Muscle of leg (tissue), 16 donors: Measurements from ENCODE around the gene SPOCK3. TPM values are rescaled to one million over a fixed set of nuclear protein-coding genes. Genes with fewer than 3 reads are reported as not detected.
"Not testable (repeated sequence)": the region's sequence is repeated elsewhere in the genome, so short reads cannot be mapped to it uniquely, and the experiment has no call there.

Experiments
- DNase-seq: peaks from one replicate; pipeline ENCODE4 v3.0.0; 2013
- H3K27ac ChIP-seq: one replicate; pipeline ENCODE4 v1.5.1; 2013; ENCODE audit warnings: mild to moderate bottlenecking, low read length, control low read depth
- H3K27me3 ChIP-seq: one replicate; pipeline ENCODE4 v1.6.1; 2013; ENCODE audit warnings: low read length; ENCODE audit not compliant: control insufficient read depth, insufficient read depth
- H3K36me3 ChIP-seq: one replicate; pipeline ENCODE4 v1.6.1; 2013; ENCODE audit warnings: low read length; ENCODE audit not compliant: control insufficient read depth, insufficient read depth
- H3K4me1 ChIP-seq: one replicate; pipeline ENCODE4 v1.6.1; 2013; ENCODE audit warnings: low read length; ENCODE audit not compliant: control insufficient read depth, insufficient read depth
- H3K4me3 ChIP-seq: one replicate; pipeline ENCODE4 v1.5.1; 2013; ENCODE audit warnings: low read length, control low read depth
- H3K9me3 ChIP-seq: replicated peaks from 2 replicates; pipeline ENCODE4 v1.6.1; 2013; ENCODE audit warnings: low read depth, low read length; ENCODE audit not compliant: control insufficient read depth
- WGBS: methylation state at CpG from one replicate; pipeline ENCODE4 v1.1.5; 2013; ENCODE audit warnings: missing lambda C conversion rate; ENCODE audit not compliant: insufficient coverage; 5-methylcytosine and 5-hydroxymethylcytosine counted together
- long read RNA-seq, 11 donors: transcript quantifications; one replicate each; lab custom pipeline, GENCODE V29; 2026
- polyA plus RNA-seq, 8 donors: library from polyadenylated mRNA; unstranded; fragments of 120-200 nt; gene quantifications; one replicate each; pipeline versions ENCODE4 v1.2.1 to v1.2.3, GENCODE V29; 2013; ENCODE audit warnings: inconsistent platforms in 1 of 8, low replicate concordance in 1 of 8; ENCODE audit not compliant: insufficient read length in 8 of 8, insufficient read depth in 1 of 8
- total RNA-seq: library from RNA; stranded (reverse); fragments of 120-200 nt; gene quantifications from one replicate; pipeline ENCODE4 v1.2.4, GENCODE V29; 2013

Gene SPOCK3
- total RNA-seq (1.8 TPM), polyA plus RNA-seq (1 to 10 TPM in 5 of 8 donors, under 1 TPM in 3; 0.69 to 1.8 (median 1.1) TPM)
- long read RNA-seq, donor 1, result 0 reads
- long read RNA-seq, donor 2, result 0 reads
- long read RNA-seq, donor 3, result 0 reads
- long read RNA-seq, donor 4, result 0 reads
- long read RNA-seq, donor 5, result 0 reads
- long read RNA-seq, donor 6, result 0 reads
- long read RNA-seq, donor 7, result 0 reads
- long read RNA-seq, donor 8, result 0 reads
- long read RNA-seq, donor 9, result 0 reads
- long read RNA-seq, donor 10, result 0 reads
- long read RNA-seq, donor 11, partial matches to known transcripts, result 0 of 1 reads
- long read RNA-seq, donor 11, other reads (novel, unspliced or antisense), result 0 of 1 reads

GRCh38 chr4:167234316-167234881 is at the start of gene SPOCK3:
SPOCK3 (minus strand) TSS chr4:167234494.
- H3K4me1 ChIP-seq, result peaks cover 12% of the 10 kb centered on the region
- H3K36me3 ChIP-seq, result no peaks in the 10 kb centered on the region
- WGBS, result 0% methylated on average over 30 of the region's 32 CpGs
- no peak within 1 kb of the TSS for H3K27ac ChIP-seq
- peaks cover 20% of the 10 kb centered on the region for H3K27me3 ChIP-seq
- H3K4me3 ChIP-seq, result peak within 1 kb of the TSS; percentile 49
- H3K9me3 ChIP-seq, result no peaks in the 10 kb centered on the region
- peak; percentile 53 for DNase-seq

- DNase-seq, result no peak
- Histone ChIP-seq H3K9me3 (peaks cover 3% of the 10 kb centered on the region), H3K27me3 (no peaks in the 10 kb centered on the region), H3K4me3 (no peak overlapping the region), H3K4me1 (no peaks in the 10 kb centered on the region), H3K36me3 (no peaks in the 10 kb centered on the region), H3K27ac (no peak overlapping the region)
- WGBS, result no CpG with 5 or more reads among the region's 1 CpG
These were observed 48.0 kb upstream of the SPOCK3 start for GRCh38 chr4:167282171-167282864.

- H3K27me3 ChIP-seq, H3K9me3 ChIP-seq, H3K36me3 ChIP-seq, DNase-seq, H3K4me1 ChIP-seq, H3K4me3 ChIP-seq, H3K27ac ChIP-seq: not testable (repeated sequence)
- 91% methylated on average over 11 of the region's 13 CpGs for WGBS
These were observed 47.3 kb upstream of the SPOCK3 start for GRCh38 chr4:167281545-167281944.

- H3K4me3 ChIP-seq, result no peak overlapping the region
- no peak overlapping the region for H3K27ac ChIP-seq
- H3K27me3 ChIP-seq, result no peaks in the 10 kb centered on the region
- no CpG with 5 or more reads among the region's 1 CpG for WGBS
- DNase-seq, result peak; percentile 16
- H3K9me3 ChIP-seq, result peaks cover 2% of the 10 kb centered on the region
- H3K4me1 ChIP-seq, result no peaks in the 10 kb centered on the region
- no peaks in the 10 kb centered on the region for H3K36me3 ChIP-seq
These were observed 40.1 kb upstream of the SPOCK3 start for GRCh38 chr4:167274351-167274750.

- no peak for DNase-seq
- WGBS, result no CpG with 5 or more reads among the region's 5 CpGs
- H3K9me3 ChIP-seq, result peaks cover 2% of the 10 kb centered on the region
These were observed 30.9 kb upstream of the SPOCK3 start for GRCh38 chr4:167265231-167265630.

GRCh38 chr4:167248271-167248670 is 14.0 kb upstream of the SPOCK3 start:
- Histone ChIP-seq H3K27ac (no peak overlapping the region), H3K4me1 (no peaks in the 10 kb centered on the region), H3K36me3 (no peaks in the 10 kb centered on the region), H3K4me3 (no peak overlapping the region), H3K27me3 (no peaks in the 10 kb centered on the region), H3K9me3 (no peaks in the 10 kb centered on the region)
- no CpG with 5 or more reads among the region's 4 CpGs for WGBS
- no peak for DNase-seq

More at GRCh38 chr4:167265231-167265630, 30.9 kb upstream of the SPOCK3 start:
- no peak overlapping the region for H3K4me3 ChIP-seq
- H3K4me1 ChIP-seq, result no peaks in the 10 kb centered on the region
- no peak overlapping the region for H3K27ac ChIP-seq
- no peaks in the 10 kb centered on the region for H3K27me3 ChIP-seq
- no peaks in the 10 kb centered on the region for H3K36me3 ChIP-seq

GRCh38 chr4:167239627-167240026 is 5.3 kb upstream of the SPOCK3 start:
- H3K4me3 ChIP-seq, result no peak overlapping the region
- H3K4me1 ChIP-seq, result peaks cover 2% of the 10 kb centered on the region
- no peak overlapping the region for H3K27ac ChIP-seq
- DNase-seq, result no peak
- no CpG with 5 or more reads among the region's 2 CpGs for WGBS
- peaks cover under 1% of the 10 kb centered on the region for H3K27me3 ChIP-seq
- no peaks in the 10 kb centered on the region for H3K36me3 ChIP-seq
- no peaks in the 10 kb centered on the region for H3K9me3 ChIP-seq

- Histone ChIP-seq H3K4me1 (peaks cover 12% of the 10 kb centered on the region), H3K4me3 (no peak overlapping the region), H3K9me3 (no peaks in the 10 kb centered on the region), H3K27ac (no peak overlapping the region), H3K27me3 (peaks cover 14% of the 10 kb centered on the region), H3K36me3 (no peaks in the 10 kb centered on the region)
- DNase-seq, result no peak
- no CpG with 5 or more reads among the region's 1 CpG for WGBS
These were observed 3.9 kb upstream of the SPOCK3 start for GRCh38 chr4:167238226-167238625.

- Histone ChIP-seq H3K36me3 (no peaks in the 10 kb centered on the region), H3K4me3 (peak overlapping the region; percentile 49), H3K27me3 (peaks cover 20% of the 10 kb centered on the region), H3K9me3 (no peaks in the 10 kb centered on the region), H3K4me1 (peaks cover 12% of the 10 kb centered on the region), H3K27ac (no peak overlapping the region)
- WGBS, result 0% methylated on average over 25 of the region's 40 CpGs
- DNase-seq, result peak; percentile 36
These were observed 494 bp downstream of the SPOCK3 start for GRCh38 chr4:167233685-167234315.
